Fibroblast of villous mesenchyme (primary cell): ENCODE data around the gene TIMMDC1. TPM values are rescaled to one million over a fixed set of nuclear protein-coding genes. Genes with fewer than 3 reads are reported as not detected.

Experiments
- DNase-seq: peaks from one replicate; pipeline ENCODE4 v3.0.0-alpha.2; 2010; ENCODE audit warnings: low read depth
- H3K4me3 ChIP-seq: 2 replicates; pipeline ENCODE4 v1.5.1; 2011; ENCODE audit warnings: low read depth, mild to moderate bottlenecking, low read length
- total RNA-seq: library from RNA; depleted of rRNA; stranded (reverse); fragments of >200 nt; gene quantifications from 2 replicates; pipeline ENCODE4 v1.2.3, GENCODE V29; 2012
- TF ChIP-seq, protein P1 (sequence below): IDR thresholded peaks from 2 replicates; pipeline ENCODE4 v1.5.1; 2012; ENCODE audit warnings: low read depth, mild to moderate bottlenecking, low read length; ENCODE audit not compliant: insufficient read depth

TIMMDC1 gene
- total RNA-seq, 1 donor, result 58.7 TPM

DNA sequence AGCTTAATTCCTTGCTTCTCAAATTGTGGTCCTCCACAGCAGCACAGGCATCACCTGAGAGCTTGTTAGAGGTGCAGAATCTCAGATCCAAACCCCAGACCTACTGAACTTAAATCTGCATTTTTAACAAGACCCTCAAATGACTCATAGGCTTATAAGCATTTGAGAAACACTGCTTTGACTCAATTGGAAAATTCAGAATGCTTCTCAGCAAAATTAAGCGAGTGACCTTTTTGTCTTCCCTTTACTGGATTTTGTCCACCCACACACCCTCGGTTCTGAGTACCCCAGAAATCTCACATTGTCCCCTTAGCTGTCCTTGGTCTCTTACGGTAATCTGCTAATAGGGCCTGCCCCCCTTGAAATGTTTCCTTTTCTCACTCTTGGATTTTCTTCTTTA lies 43.2 kb downstream of the TIMMDC1 start:
- no peak overlapping the region for H3K4me3 ChIP-seq
- DNase-seq, result no peak
- TF ChIP-seq, protein P1, sequence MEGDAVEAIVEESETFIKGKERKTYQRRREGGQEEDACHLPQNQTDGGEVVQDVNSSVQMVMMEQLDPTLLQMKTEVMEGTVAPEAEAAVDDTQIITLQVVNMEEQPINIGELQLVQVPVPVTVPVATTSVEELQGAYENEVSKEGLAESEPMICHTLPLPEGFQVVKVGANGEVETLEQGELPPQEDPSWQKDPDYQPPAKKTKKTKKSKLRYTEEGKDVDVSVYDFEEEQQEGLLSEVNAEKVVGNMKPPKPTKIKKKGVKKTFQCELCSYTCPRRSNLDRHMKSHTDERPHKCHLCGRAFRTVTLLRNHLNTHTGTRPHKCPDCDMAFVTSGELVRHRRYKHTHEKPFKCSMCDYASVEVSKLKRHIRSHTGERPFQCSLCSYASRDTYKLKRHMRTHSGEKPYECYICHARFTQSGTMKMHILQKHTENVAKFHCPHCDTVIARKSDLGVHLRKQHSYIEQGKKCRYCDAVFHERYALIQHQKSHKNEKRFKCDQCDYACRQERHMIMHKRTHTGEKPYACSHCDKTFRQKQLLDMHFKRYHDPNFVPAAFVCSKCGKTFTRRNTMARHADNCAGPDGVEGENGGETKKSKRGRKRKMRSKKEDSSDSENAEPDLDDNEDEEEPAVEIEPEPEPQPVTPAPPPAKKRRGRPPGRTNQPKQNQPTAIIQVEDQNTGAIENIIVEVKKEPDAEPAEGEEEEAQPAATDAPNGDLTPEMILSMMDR, result no peak

DNA sequence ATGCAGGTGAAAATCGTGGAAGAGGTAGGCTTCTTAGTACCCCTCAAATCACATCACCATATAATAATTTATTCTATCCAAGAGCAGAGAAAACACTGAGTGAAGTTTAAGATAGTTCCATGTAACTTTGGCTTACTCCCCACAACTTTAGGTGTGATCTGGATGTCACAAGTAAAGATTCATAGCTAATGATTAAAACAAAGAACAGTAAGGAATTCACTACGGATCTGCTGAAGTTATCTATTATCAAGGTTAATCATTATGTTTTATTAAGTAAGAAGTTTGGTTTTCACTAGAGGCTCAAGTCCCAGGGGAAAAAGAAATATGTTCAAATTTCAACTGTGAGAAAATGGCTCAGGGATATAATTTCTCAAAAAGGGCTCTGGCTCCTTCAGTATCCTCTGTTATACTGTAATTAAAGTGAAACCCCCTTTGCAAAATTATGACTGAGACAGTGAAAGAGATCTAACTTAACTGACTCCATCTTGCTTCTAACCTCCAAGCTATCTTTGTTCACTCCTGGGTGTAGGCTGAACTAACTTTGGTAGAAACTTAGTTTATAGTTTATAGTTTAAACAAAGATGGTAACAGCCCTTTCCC lies 43.9 kb downstream of the TIMMDC1 start:
- H3K4me3 ChIP-seq, result no peak overlapping the region
- TF ChIP-seq, protein P1, result no peak
- no peak for DNase-seq

DNA sequence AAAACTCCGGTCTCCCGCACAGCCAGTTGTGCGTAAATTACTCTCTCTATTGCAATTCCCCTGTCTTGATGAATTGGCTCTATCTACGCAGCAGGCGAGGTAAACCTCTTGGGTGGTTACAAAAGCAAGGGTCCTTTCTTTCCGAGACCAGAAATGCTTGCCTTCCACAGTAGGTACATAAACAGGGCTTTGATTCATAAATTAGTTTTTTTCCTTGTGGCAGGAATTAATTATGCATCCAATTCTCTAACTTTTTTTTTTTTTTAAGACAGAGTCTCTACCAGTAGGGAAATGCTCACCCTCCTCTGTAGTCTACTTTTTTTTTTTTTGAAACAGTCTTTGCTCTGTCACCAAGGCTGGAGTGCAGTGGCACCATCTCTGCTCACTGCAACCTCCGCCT lies 44.8 kb downstream of the TIMMDC1 start:
- H3K4me3 ChIP-seq, result no peak overlapping the region
- TF ChIP-seq, protein P1, result no peak

DNA sequence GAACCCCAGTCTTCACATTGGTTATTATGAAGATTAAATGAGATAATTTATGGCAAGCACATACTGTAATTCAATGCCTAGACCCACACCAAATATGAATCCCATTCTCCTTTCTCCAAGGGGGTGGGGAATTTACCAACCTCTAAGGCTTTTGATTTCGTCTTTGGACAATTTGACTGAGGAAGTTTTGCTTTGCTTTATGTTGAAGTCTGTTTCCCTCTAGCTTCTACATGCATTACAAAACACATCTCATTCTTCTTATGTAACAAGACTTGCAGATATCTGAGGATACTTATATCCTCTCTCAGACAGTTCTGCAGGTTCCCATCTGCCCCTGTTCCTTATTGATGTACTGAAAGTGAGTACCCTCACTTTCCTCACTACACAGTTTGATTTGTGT lies 48.9 kb downstream of the TIMMDC1 start:
- TF ChIP-seq, protein P1, result no peak
- H3K4me3 ChIP-seq, result no peak overlapping the region
- no peak for DNase-seq

More for the DNA sequence above, 44.8 kb downstream of the TIMMDC1 start:
- no peak for DNase-seq

DNA sequence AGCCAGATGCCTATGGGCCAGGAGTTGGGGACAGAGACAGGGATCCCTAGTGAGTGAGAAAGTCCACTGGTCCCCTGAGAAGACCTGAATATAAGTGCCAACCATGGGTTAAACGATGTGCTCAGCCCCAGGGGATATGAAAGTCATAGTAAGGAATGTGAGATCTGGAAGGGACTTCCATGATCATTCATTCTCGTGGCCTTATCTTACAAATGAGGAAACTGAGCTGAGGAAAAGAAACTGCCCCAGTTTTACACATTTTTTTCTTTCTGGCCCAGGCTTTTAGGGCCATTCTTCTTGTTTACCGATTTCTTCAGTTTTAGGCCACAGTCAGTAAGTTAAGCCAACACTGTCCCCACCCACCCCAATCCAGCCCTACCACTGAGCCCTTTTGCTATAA lies 50.0 kb downstream of the TIMMDC1 start:
- no peak for DNase-seq
- no peak overlapping the region for H3K4me3 ChIP-seq
- TF ChIP-seq, protein P1, result no peak

DNA sequence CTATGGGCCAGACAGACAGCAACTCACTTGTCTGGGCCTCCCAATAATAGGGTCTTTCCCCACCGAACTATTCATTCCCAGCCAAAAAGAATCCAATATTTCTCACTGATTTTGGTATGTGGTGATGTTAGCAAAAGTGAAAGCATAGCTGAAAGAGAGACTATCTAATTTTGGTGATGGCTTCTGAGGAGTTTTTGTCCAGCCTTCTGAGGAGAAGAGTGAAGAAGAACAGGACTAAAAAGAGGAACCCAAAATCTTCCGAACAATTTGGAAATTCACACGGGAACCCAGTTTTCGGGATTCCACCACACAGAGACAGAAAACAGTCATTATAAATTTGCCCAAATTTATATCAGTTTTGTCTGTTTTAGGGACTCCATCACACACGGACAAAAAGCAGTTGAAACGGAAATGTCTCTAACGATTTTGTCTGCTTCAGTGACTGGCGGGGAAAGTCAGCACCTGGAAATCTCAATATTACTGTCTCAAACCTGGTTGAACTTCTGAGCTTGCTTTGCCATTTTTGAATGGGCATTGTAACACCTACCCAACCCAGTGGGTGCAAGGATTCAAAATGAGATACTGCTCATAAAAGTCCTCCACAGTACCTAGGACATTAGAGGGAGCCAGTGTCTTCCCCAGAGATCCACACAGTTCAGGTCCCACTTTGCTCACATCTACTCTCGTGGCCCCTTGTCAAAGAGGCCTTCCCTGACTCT lies 52.0 kb downstream of the TIMMDC1 start:
- DNase-seq, result no peak
- H3K4me3 ChIP-seq, result no peak overlapping the region
- TF ChIP-seq, protein P1, result no peak
